Hepatocyte (in vitro differentiated cells): ENCODE results near the gene COBL. TPM values are rescaled to one million over a fixed set of nuclear protein-coding genes. Genes with fewer than 3 reads are reported as not detected.

Source experiments
- DNase-seq: peaks from one replicate; pipeline ENCODE4 v3.0.0-alpha.2; 2016; ENCODE audit warnings: low spot score
- H2AFZ ChIP-seq: fragments of 200-600 bp; sonication (generic); 2 replicates; pipeline ENCODE4 v1.6.0; 2016; ENCODE audit warnings: antibody characterized with exemption, mild to moderate bottlenecking
- H3K27ac ChIP-seq: fragments of 200-600 bp; sonication (generic); 2 replicates; pipeline ENCODE4 v1.5.1; 2016; ENCODE audit warnings: mild to moderate bottlenecking
- H3K27me3 ChIP-seq: fragments of 200-600 bp; sonication (generic); 2 replicates; pipeline ENCODE4 v1.6.1; 2016
- H3K36me3 ChIP-seq: fragments of 200-600 bp; sonication (generic); replicated peaks from 2 replicates; pipeline ENCODE4 v1.5.1; 2016; ENCODE audit warnings: low read depth; ENCODE audit not compliant: insufficient read depth
- H3K4me1 ChIP-seq: fragments of 200-600 bp; sonication (generic); 2 replicates; pipeline ENCODE4 v1.5.1; 2016; ENCODE audit warnings: mild to moderate bottlenecking, moderate library complexity; ENCODE audit not compliant: insufficient read depth
- H3K4me2 ChIP-seq: fragments of 200-600 bp; sonication (generic); 2 replicates; pipeline ENCODE4 v1.6.0; 2016
- H3K4me3 ChIP-seq: fragments of 200-600 bp; sonication (generic); 2 replicates; pipeline ENCODE4 v1.5.1; 2016; ENCODE audit warnings: mild to moderate bottlenecking
- H3K79me2 ChIP-seq: fragments of 200-600 bp; sonication (generic); 2 replicates; pipeline ENCODE4 v1.6.0; 2017; ENCODE audit warnings: mild to moderate bottlenecking
- H3K9me2 ChIP-seq: fragments of 200-600 bp; sonication (generic); replicated peaks from 2 replicates; pipeline ENCODE4 v1.6.0; 2017; ENCODE audit warnings: mild to moderate bottlenecking; ENCODE audit not compliant: insufficient read depth
- H3K9me3 ChIP-seq: fragments of 200-600 bp; sonication (generic); 2 replicates; pipeline ENCODE4 v1.5.1; 2016; ENCODE audit warnings: low read depth, mild to moderate bottlenecking
- H4K20me1 ChIP-seq: fragments of 200-600 bp; sonication (generic); 2 replicates; pipeline ENCODE4 v1.6.0; 2016; ENCODE audit warnings: mild to moderate bottlenecking; ENCODE audit not compliant: insufficient read depth, poor library complexity, severe bottlenecking
- CTCF ChIP-seq: fragments of 200-600 bp; sonication (generic); IDR thresholded peaks from 2 replicates; pipeline ENCODE4 v1.5.1; 2016; ENCODE audit warnings: antibody characterized with exemption, mild to moderate bottlenecking; ENCODE audit not compliant: poor library complexity
- EZH2 ChIP-seq: fragments of 200-600 bp; sonication (generic); IDR thresholded peaks from 2 replicates; pipeline ENCODE4 v1.6.1; 2016; ENCODE audit warnings: antibody characterized with exemption, mild to moderate bottlenecking, borderline replicate concordance
- EZH2phosphoT487 ChIP-seq: fragments of 200-600 bp; sonication (generic); IDR thresholded peaks from one replicate; pipeline ENCODE4 v1.6.1; 2018; ENCODE audit warnings: antibody characterized with exemption, mild to moderate bottlenecking, low read depth, moderate library complexity; ENCODE audit not compliant: unreplicated experiment, severe bottlenecking
- WGBS: methylation state at CpG from one replicate; pipeline ENCODE4 v1.1.6; 2016; ENCODE audit warnings: low lambda C conversion rate; ENCODE audit errors: missing lambda C conversion rate; 5-methylcytosine and 5-hydroxymethylcytosine counted together
- polyA plus RNA-seq: library from polyadenylated mRNA; unstranded; fragments of >200 nt; fragmentation: Nextera tagmentation; extraction: Ambion mirVana; gene quantifications from 2 replicates; pipeline ENCODE4 v1.2.1, GENCODE V29; 2016
- total RNA-seq: library from RNA; depleted of rRNA; stranded (reverse); fragments of >200 nt; gene quantifications from 2 replicates; pipeline ENCODE4 v1.2.3, GENCODE V29; 2014

Gene COBL
- total and polyA plus RNA-seq, 2 experiments from 2014 or later: 7.8 to 20.5 TPM

- H3K27me3 ChIP-seq: no peaks in the 10 kb centered on the region
- no peaks in the 10 kb centered on the region for H3K4me1 ChIP-seq
- no peaks in the 10 kb centered on the region for H3K79me2 ChIP-seq
- H3K4me3 ChIP-seq: no peak overlapping the region
- no peaks in the 10 kb centered on the region for H3K9me2 ChIP-seq
- H3K9me3 ChIP-seq: no peaks in the 10 kb centered on the region
- H3K36me3 ChIP-seq: no peaks in the 10 kb centered on the region
- H3K27ac ChIP-seq: no peak overlapping the region
- 87% methylated on average over 12 of the region's 12 CpGs for WGBS
- TF ChIP-seq CTCF (no peak), EZH2phosphoT487 (no peak), EZH2 (no peak)
- H4K20me1 ChIP-seq: no peaks in the 10 kb centered on the region
- DNase-seq: peak; percentile 20
- no peak overlapping the region for H2AFZ ChIP-seq
- H3K4me2 ChIP-seq: no peak overlapping the region
Observed at GRCh38 chr7:51356849-51357516, 40.4 kb upstream of the COBL start.

GRCh38 chr7:51354897-51355296, 38.3 kb upstream of the COBL start:
- 92% methylated on average over 5 of the region's 5 CpGs for WGBS
- TF ChIP-seq CTCF (no peak), EZH2phosphoT487 (no peak), EZH2 (no peak)
- no peak for DNase-seq
- Histone ChIP-seq H4K20me1 (no peaks in the 10 kb centered on the region), H3K9me2 (no peaks in the 10 kb centered on the region), H3K4me3 (no peak overlapping the region), H3K4me1 (no peaks in the 10 kb centered on the region), H3K27me3 (no peaks in the 10 kb centered on the region), H2AFZ (no peak overlapping the region), H3K4me2 (no peak overlapping the region), H3K36me3 (no peaks in the 10 kb centered on the region), H3K79me2 (no peaks in the 10 kb centered on the region), H3K9me3 (no peaks in the 10 kb centered on the region), H3K27ac (no peak overlapping the region)

- no peak overlapping the region for H3K4me3 ChIP-seq
- H3K27ac ChIP-seq: no peak overlapping the region
- no peaks in the 10 kb centered on the region for H3K9me3 ChIP-seq
- no peak overlapping the region for H2AFZ ChIP-seq
- no peaks in the 10 kb centered on the region for H3K9me2 ChIP-seq
- no peaks in the 10 kb centered on the region for H3K27me3 ChIP-seq
- TF ChIP-seq CTCF: no peak
- H3K4me2 ChIP-seq: no peak overlapping the region
- H3K36me3 ChIP-seq: no peaks in the 10 kb centered on the region
- DNase-seq: no peak
- H3K79me2 ChIP-seq: no peaks in the 10 kb centered on the region
- no peaks in the 10 kb centered on the region for H4K20me1 ChIP-seq
- WGBS: 88% methylated on average over 2 of the region's 2 CpGs
- no peaks in the 10 kb centered on the region for H3K4me1 ChIP-seq
Observed at GRCh38 chr7:51354434-51354833, 37.8 kb upstream of the COBL start.
